Uterus (tissue), 4 donors: ENCODE data around the gene LGALS9B. TPM values are rescaled to one million over a fixed set of nuclear protein-coding genes. Genes with fewer than 3 reads are reported as not detected.
"Not testable (repeated sequence)": the region's sequence is repeated elsewhere in the genome, so short reads cannot be mapped to it uniquely, and the experiment has no call there.

ENCODE experiments used
- DNase-seq, 2 donors: peaks; one replicate each; pipeline ENCODE4 v3.0.0-alpha.2; 2019 to 2020
- H3K27ac ChIP-seq, 2 donors: fragments of 200-600 bp; sonication (generic); 1 replicate in 1 of 2; 2 replicates in 1 of 2; pipeline ENCODE4 v1.5.1; 2016 to 2018
- H3K27me3 ChIP-seq, 2 donors: fragments of 200-600 bp; sonication (generic); one replicate each; pipeline ENCODE4 v1.5.1; 2018 to 2019; ENCODE audit warnings: control low read depth in 1 of 2
- H3K36me3 ChIP-seq, 2 donors: fragments of 200-600 bp; sonication (generic); one replicate each; pipeline ENCODE4 v1.5.1; 2019; ENCODE audit warnings: control low read depth in 1 of 2
- H3K4me1 ChIP-seq, 2 donors: fragments of 200-600 bp; sonication (generic); one replicate each; pipeline ENCODE4 v1.5.1; 2018 to 2019; ENCODE audit warnings: control low read depth in 1 of 2
- H3K4me3 ChIP-seq, 2 donors: fragments of 200-600 bp; sonication (generic); 1 replicate in 1 of 2; 2 replicates in 1 of 2; pipeline ENCODE4 v1.5.1; 2018 to 2019; ENCODE audit warnings: mild to moderate bottlenecking in 1 of 2
- H3K9me3 ChIP-seq, 2 donors: fragments of 200-600 bp; sonication (generic); one replicate each; pipeline ENCODE4 v1.5.1; 2019; ENCODE audit warnings: control low read depth in 1 of 2
- intact Hi-C: fragments of 100-400 bp; cut with DNase I; formaldehyde crosslinking; loops from one replicate; pipeline ENCODE4 v1.15.1; 2023; ENCODE audit warnings: low total_unique reads
- total RNA-seq, 4 donors: library from RNA; depleted of rRNA in 3 of 4; stranded (reverse); fragments of >200 nt in 3 of 4; gene quantifications; one replicate each; pipeline versions ENCODE4 v1.1.0 to v1.2.4, GENCODE V29; 2014 to 2023
- donor health status: DM: yes; HTN: yes; CAD: no.

Gene LGALS9B
- not detected for total RNA-seq

DNA sequence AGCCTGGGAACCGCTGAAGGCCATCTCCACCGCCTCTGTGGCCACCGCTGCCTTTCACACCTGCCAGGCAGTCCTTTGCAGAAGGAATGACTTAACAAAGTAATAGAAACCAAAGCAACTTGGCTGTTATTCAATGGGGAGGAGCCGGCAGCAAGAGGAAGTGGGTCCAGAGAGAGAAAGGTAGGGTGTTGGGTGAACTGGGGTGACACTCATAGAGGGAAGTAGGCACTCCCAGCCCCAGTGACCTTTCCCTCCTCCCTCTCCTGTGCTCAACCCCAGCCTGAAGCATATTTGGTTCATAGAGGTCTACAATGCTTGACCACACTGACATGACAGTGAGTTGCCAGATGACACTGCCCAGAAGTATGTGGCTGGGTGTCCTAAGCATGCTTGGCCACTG lies at the start of gene LGALS9B:
TSS of gene LGALS9B (minus strand) at position 93 of the 400 bp plus-strand sequence. CDS start at position 24, 69 bp downstream.
- H3K36me3 ChIP-seq, intact Hi-C loops, H3K4me3 ChIP-seq, DNase-seq, H3K27me3 ChIP-seq, H3K4me1 ChIP-seq, H3K9me3 ChIP-seq, H3K27ac ChIP-seq: not testable (repeated sequence)

DNA sequence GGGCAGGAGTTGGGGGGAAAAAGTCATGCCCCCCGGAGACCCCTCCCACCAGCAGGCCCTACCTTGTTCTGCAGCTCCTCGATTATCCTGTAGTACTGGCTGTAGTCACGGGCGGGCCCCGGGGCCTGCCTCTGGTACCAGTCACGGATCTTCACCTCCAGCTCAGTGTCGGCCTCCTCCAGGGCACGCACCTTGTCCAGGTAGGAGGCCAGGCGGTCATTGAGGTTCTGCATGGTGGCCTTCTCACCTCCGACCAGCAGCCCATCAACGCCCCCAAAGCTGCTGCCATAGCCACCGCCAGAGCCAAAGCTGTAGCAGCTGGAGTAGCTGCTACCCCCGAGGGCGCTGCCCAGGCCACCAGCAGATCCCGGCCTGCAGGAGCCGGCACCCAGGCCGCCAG lies 49.6 kb upstream of the LGALS9B start:
- H3K4me3 ChIP-seq, H3K4me1 ChIP-seq, H3K36me3 ChIP-seq, intact Hi-C loops, DNase-seq, H3K9me3 ChIP-seq, H3K27ac ChIP-seq, H3K27me3 ChIP-seq: not testable (repeated sequence)

DNA sequence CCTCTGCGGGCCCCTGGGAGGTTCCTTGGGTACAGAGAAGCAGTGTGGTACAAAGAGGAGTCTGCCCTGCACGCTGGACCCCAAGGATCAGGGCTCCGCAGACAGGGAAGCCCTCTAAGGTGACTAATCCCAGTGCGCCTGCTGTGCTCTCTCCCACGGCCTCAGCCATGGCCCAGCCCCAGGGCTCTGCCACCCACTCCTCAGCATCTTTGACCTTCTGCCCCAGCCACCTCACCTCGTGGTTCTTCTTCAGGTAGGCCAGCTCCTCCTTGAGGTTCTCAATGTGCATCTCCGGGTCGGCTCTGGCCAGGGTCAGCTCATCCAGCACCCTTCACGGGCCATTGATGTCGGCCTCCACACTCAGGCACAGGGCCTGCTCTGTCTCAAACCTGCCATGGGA lies 47.8 kb upstream of the LGALS9B start:
- H3K9me3 ChIP-seq, H3K36me3 ChIP-seq, H3K27ac ChIP-seq, H3K4me1 ChIP-seq, intact Hi-C loops, H3K27me3 ChIP-seq, DNase-seq, H3K4me3 ChIP-seq: not testable (repeated sequence)

DNA sequence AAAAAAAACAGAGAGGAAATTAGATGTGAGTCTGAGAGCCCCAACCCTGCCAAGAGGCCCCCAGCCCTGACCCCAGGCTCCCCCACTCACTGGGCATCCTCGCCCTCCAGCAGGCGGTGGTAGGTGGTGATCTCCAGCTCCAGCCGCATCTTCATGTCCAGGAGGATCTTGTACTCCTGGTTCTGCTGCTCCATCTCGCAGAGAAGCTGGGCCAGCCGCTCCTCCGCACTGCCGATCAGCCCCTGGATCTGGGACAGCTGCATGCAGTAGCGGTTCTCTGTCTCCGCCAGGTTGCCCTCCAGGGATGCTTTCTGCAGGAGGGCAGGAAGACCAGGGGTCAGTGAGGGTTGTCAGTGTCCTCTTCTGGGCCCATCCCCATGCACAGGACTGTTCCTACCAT lies 46.2 kb upstream of the LGALS9B start:
- H3K27me3 ChIP-seq, H3K36me3 ChIP-seq, DNase-seq, H3K27ac ChIP-seq, H3K4me3 ChIP-seq, intact Hi-C loops, H3K4me1 ChIP-seq, H3K9me3 ChIP-seq: not testable (repeated sequence)

DNA sequence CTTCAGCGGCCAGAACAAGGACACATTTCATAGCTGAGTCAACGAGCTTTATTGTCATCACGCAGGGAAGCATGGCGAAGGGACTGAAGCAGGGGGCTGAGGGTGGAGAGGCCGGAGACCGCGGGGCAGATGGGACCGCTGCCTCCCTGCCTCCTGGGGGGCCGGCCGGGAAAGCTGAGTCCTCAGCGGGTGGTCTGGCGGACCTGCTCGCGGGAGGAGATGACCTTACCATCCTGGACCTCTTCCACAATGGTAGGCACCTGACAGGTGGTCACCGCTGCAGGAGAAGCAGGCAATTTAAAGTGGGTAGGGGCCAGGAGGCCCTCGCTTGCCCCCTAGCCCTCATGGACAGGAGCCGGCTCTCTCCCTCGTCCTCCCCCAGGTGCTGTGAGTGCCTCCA lies 45.0 kb upstream of the LGALS9B start:
- H3K36me3 ChIP-seq, H3K27ac ChIP-seq, H3K27me3 ChIP-seq, DNase-seq, H3K4me1 ChIP-seq, intact Hi-C loops, H3K9me3 ChIP-seq, H3K4me3 ChIP-seq: not testable (repeated sequence)

DNA sequence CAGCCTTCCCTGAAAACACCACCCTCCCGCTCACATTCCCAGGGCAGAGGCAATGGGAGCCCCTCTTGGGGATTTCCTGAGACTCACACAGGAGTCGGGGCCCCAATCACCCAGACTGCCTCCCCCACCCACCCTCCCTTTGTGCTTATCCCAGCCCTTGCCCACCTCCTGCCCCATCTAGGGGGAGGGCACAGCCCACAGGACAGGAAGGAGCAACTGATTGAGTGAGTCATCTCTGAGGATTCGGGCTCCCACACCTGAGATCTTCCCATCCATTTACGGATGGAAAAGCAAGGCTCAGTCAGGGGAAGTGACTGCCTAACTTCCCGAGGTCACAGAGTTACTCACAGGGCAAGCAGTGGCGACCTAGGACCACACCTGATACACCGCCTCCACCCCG lies 44.4 kb upstream of the LGALS9B start:
- H3K36me3 ChIP-seq, H3K4me1 ChIP-seq, intact Hi-C loops, DNase-seq, H3K27me3 ChIP-seq, H3K9me3 ChIP-seq, H3K27ac ChIP-seq, H3K4me3 ChIP-seq: not testable (repeated sequence)

DNA sequence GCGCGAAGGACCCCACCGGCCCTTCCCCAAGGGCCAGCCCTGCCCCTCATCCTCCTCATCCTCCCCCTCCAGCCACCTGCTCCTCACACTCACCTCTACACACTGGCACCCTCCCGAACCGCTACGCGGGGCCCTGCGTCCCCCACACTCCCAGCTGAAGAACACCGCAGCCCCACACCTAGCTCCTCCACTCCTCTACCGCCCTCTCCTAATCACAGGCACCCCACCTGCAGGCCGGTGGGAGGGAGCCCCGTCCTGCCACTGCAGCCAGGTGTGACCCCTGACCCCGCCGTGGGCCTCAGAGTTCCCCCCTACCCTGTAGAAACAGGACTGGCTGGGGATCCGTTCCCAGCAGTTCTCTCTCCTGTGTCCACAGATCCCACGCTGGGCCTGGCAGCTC lies 38.0 kb upstream of the LGALS9B start:
- H3K27ac ChIP-seq, H3K9me3 ChIP-seq, DNase-seq, H3K27me3 ChIP-seq, intact Hi-C loops, H3K36me3 ChIP-seq, H3K4me3 ChIP-seq, H3K4me1 ChIP-seq: not testable (repeated sequence)

DNA sequence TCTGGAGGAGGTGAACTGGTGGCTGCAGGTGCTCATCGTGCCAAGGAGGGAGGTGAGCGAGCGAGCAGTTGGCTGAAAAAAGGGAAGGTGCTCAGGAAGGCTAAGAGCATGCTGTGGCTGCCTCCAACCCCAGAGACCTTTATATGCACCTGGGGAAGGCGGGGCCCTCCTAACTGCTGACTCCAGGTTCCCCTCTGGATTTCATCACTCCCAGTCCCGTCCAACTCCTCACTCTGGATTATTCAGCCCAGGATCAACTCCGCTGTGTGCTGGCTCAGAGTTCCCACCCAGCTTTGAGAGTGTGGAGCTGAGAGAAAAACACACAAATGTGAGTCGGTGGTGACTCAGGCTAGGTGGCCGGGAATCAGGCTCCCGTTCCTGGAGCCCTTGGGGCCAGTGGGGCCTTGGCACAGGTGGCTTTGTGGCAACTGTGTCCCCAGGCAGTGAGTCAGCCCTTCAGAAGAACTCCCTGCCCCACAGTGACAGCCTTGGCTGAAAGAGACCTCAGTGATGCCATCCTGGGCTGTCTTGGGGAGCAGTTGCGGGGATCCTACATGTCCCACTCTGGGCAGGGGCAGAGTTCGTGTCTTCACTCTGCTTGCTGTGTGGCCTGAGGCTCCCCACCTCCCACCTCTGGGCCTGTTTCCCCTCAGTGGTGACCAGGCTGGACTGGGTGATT lies 37.2 kb upstream of the LGALS9B start:
- H3K27ac ChIP-seq, intact Hi-C loops, H3K27me3 ChIP-seq, H3K36me3 ChIP-seq, H3K4me1 ChIP-seq, H3K9me3 ChIP-seq, DNase-seq, H3K4me3 ChIP-seq: not testable (repeated sequence)

DNA sequence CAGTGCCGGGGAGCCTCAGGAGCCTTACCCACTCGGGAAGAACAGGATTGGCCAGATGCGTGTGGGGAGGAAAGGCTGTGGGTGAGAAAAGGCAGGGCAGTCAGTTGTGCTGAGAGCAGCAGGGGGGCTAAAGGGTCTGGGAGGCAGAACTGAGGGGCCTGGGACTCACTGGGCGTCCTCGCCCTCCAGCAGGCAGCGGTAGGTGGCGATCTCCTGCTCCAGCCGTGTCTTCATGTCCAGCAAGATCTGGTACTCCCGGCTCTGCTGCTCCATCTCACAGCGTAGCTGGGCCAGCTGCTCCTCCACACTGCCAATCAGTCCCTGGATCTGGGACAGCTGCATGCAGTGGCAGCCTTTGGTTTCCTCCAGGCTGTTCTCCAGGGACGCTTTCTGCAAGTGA lies 34.6 kb upstream of the LGALS9B start:
- H3K4me1 ChIP-seq, intact Hi-C loops: not testable (repeated sequence)

DNA sequence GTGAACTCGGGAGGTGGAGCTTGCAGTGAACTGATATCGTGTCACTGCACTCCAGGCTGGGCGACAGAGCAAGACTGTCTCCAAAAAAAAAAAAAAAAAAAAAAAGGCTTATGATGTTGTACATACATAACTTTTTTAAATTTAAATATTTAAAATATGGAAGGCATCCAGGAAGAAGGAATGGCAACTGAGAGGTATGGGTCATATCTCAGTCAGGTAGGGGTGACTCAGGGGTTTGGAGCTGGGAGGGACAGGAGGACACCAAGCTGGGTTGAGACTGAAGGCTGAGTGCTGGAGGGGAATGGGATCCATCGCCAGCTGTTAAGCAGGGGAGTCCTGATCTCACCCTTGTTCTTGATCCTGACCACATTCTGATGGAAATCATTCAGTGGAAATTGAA lies 33.0 kb upstream of the LGALS9B start:
- H3K9me3 ChIP-seq, DNase-seq, intact Hi-C loops, H3K27ac ChIP-seq, H3K36me3 ChIP-seq, H3K4me1 ChIP-seq, H3K4me3 ChIP-seq, H3K27me3 ChIP-seq: not testable (repeated sequence)

More for the DNA sequence above, 34.6 kb upstream of the LGALS9B start:
- H3K4me3 ChIP-seq, H3K27me3 ChIP-seq, H3K9me3 ChIP-seq, H3K27ac ChIP-seq, DNase-seq, H3K36me3 ChIP-seq: not testable (repeated sequence)

DNA sequence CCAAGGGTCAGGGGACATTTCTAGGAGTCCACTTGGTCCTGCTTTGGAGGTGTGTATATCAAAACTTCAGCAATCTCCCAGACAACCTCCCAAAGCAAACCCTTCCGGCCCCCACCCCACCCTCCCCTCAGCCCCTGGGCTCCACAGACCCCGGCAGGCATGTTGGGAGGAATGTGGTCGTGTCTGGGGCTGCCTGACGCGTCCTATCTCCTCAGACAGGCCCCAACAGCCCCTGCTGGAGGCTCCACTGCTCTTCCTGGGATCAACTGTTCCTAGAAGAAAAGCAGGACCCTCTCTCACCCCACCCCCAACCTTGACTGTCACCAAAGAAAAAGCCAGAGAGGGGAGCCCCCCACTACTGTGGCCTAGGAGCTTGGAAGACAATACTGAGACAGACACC lies 28.1 kb upstream of the LGALS9B start:
- H3K27me3 ChIP-seq, intact Hi-C loops, H3K4me1 ChIP-seq, H3K36me3 ChIP-seq, H3K4me3 ChIP-seq, DNase-seq, H3K9me3 ChIP-seq, H3K27ac ChIP-seq: not testable (repeated sequence)

DNA sequence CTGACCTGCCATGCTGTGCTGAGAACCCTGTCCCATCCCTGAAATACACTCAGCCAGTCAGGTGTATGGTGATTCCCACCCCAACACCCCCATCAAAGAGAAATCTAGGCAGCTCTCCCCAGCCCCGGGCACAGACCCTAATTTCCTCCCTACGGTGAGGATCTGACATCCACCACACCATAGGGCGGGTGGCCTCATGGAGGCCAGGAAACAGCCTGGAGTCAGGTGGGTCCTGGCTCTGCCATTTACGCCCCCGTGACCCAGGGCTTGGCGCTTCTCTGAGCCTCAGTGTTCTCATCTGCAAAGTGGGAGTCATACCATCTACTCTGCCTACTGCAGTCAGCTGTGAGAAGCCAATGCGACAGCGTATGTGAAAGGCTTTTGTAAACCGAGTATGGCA lies 27.4 kb upstream of the LGALS9B start:
- intact Hi-C loops, H3K27me3 ChIP-seq, H3K4me3 ChIP-seq, DNase-seq, H3K27ac ChIP-seq, H3K9me3 ChIP-seq, H3K36me3 ChIP-seq, H3K4me1 ChIP-seq: not testable (repeated sequence)

DNA sequence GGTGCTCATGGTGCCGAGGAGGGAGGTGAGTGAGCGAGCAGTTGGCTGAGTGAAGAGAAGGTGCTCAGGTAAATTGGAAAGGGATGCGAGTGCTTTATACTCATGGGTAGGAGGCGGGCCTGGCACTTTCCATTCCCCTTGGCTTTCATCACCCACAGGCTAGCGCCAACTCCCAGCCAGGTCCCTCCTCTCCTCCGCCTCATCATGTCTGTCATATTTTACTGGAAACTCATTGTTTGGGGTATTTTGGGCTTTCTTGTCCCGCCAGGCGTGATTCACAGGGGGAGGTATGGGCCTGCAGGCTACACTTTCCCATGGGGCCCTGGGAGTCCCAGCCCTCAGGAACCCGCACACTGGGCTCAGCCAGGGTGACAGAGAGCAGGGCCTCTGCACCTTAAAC lies 26.8 kb upstream of the LGALS9B start:
- H3K4me1 ChIP-seq, intact Hi-C loops, H3K27me3 ChIP-seq, H3K36me3 ChIP-seq, H3K9me3 ChIP-seq, H3K4me3 ChIP-seq, DNase-seq, H3K27ac ChIP-seq: not testable (repeated sequence)

DNA sequence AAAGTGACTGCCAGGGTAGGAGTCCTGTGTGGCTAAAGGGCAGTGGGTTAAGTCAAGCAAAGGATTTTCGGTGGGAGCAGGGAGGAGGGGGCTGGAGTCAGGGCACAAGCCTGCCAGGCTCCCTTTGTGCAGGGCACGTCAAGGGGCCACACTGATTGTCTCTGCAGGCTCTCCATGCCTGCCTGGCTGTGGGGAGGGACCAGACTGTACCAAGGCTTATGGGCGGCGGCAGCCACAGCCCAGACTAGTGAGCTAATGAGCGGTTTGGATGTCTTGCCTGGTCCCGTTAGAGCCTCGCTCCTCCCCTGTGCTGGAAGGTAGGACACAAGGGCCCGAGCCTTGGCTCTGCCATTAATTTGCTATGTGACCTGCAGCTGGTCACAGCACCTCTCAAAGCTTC lies 25.6 kb upstream of the LGALS9B start:
- H3K4me1 ChIP-seq, H3K27ac ChIP-seq, H3K9me3 ChIP-seq, H3K27me3 ChIP-seq, intact Hi-C loops, DNase-seq, H3K36me3 ChIP-seq, H3K4me3 ChIP-seq: not testable (repeated sequence)
